Measurements from ENCODE around the gene CCDC87.

- TF ChIP-seq, protein P1, sequence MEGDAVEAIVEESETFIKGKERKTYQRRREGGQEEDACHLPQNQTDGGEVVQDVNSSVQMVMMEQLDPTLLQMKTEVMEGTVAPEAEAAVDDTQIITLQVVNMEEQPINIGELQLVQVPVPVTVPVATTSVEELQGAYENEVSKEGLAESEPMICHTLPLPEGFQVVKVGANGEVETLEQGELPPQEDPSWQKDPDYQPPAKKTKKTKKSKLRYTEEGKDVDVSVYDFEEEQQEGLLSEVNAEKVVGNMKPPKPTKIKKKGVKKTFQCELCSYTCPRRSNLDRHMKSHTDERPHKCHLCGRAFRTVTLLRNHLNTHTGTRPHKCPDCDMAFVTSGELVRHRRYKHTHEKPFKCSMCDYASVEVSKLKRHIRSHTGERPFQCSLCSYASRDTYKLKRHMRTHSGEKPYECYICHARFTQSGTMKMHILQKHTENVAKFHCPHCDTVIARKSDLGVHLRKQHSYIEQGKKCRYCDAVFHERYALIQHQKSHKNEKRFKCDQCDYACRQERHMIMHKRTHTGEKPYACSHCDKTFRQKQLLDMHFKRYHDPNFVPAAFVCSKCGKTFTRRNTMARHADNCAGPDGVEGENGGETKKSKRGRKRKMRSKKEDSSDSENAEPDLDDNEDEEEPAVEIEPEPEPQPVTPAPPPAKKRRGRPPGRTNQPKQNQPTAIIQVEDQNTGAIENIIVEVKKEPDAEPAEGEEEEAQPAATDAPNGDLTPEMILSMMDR (IDR thresholded peaks at IDR 0.05) = no peak
- TF ChIP-seq POLR2A (IDR thresholded peaks at IDR 0.05) = no peak
Observed at GRCh38 chr11:66603072-66603471, 10.2 kb upstream of the CCDC87 start.

All from testis (tissue), 2 donors.